ENCODE data around the gene PDE8B.

PDE8B gene

GRCh38 chr5:77230727-77231470 lies 20.4 kb downstream of the PDE8B start:
- DNase-seq (ENCODE audit: low read depth in 2 of 2) = no peak

- no peak for DNase-seq (ENCODE audit: low read depth in 2 of 2)
These were observed 21.1 kb downstream of the PDE8B start for GRCh38 chr5:77231471-77232138.

- no peak for DNase-seq (ENCODE audit: low read depth in 2 of 2)
These were observed 22.3 kb downstream of the PDE8B start for GRCh38 chr5:77232574-77233358.

DNA sequence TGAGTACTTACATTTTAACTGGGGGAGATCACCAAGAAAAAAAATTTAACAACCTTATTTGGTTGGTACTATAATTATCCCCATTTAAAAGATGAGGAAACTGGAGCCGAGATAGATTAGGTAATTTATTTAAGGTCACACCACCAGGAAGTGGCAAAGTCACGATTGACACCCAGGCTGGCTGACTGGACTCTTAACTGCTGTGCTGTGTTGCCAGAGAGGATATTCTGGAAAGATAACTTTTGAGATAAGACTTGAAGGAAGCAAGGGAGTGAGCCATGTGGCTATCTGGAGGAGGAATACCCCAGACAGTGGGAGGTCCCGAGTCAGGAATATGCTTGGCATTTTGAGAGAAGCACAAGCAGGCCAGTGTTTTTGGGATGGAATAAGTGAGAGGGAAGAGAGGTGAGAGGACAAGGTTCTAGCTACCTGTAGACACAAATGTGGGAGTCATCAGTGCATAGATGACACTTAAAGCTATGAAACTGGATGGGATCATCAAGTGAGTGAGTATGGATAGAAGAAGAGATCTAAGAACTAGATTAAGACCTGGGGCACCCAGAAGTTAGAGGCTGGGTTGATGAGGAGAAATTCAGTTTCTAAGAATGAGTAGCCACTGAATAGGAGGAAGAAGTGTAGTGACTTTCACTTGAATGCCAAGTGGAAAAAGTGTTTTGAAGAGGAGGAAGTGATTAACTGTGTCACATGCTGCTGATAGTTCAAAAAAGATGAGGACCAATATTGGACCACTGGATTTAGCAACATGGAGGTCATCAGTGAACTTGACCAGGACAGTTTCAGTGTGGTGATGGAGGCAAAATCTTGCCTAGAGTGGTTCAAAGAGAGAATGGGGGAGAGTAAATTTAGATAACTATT lies 25.6 kb downstream of the PDE8B start:
- no peak for DNase-seq (ENCODE audit: low read depth in 2 of 2)

DNA sequence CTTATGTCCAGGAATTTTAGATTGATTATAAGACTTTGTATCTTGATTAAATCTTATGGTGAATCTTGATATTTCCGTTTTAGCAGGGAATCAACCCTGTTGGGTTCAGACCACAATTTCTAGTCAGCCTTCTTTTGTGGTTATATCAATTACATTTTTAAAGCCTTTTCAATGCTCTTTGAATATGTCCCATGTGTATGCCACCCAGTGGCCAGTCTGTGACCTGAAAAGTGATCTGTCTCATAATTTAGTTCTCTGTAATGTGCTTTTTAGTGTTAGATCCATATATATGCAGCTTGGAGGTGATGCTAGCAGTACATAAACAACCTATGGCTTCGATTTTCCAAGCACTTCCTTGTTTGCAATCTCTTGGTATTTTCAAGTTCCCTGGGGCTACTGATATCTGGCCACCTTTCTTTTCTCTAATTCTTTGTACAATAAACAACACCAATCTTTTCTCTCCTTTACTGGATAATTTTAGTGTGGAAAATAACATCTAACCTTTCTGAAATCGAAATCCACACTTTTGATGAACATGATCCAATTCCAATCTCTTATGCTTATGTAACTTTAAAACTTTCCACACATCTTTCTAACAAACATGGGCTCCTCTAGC lies 28.8 kb downstream of the PDE8B start:
- no peak for DNase-seq (ENCODE audit: low read depth in 2 of 2)

- no peak for DNase-seq (ENCODE audit: low read depth in 2 of 2)
These were observed 31.0 kb downstream of the PDE8B start for GRCh38 chr5:77241444-77241843.

- no peak for DNase-seq (ENCODE audit: low read depth in 2 of 2)
These were observed 39.0 kb downstream of the PDE8B start for GRCh38 chr5:77249475-77249874.

GRCh38 chr5:77250021-77250420 lies 39.5 kb downstream of the PDE8B start:
- DNase-seq (ENCODE audit: low read depth in 2 of 2) = no peak

GRCh38 chr5:77251921-77252320 lies 41.4 kb downstream of the PDE8B start:
- DNase-seq (ENCODE audit: low read depth in 2 of 2) = no peak

- DNase-seq (ENCODE audit: low read depth in 2 of 2) = no peak
These were observed 45.1 kb downstream of the PDE8B start for GRCh38 chr5:77255617-77256016.

DNA sequence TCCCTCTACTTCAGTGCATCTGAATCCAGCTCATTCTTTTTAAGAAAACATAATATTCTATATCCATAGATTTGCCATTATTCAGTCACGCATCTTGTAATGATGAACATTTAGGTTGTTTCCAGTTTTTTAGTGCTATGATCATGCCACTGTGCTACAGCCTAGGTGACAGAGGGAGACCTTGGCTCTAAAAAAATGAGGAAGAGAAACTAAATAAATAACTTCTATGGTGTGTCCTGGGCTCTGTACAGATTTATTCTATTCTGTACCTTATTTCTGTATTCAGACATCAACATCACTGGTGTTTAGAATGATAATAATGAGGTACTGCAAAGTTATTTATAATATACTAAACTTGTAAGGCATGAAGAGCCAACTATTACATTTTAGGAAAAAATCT lies 45.9 kb downstream of the PDE8B start:
- DNase-seq (ENCODE audit: low read depth in 2 of 2) = no peak

DNA sequence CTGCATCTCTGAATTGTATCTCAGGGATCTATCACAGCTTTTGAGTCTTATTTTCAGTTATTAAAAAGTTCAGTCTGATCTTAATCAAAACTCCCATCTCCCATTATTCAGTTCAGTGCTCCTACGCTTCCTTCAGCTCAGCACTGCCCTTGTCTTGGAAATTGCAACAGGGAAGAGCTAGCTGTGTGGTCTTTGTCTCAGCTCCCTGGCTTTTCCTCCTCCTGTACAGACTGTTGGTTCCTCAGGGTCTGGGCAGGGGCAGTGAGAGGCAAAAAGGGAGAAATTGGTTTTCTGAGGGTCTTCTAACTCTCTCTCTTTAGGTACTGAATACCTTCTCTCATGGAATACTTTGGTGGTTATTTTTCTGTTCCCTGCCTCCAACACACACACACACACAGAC lies 48.2 kb downstream of the PDE8B start:
- no peak for DNase-seq (ENCODE audit: low read depth in 2 of 2)

- no peak for DNase-seq (ENCODE audit: low read depth in 2 of 2)
These were observed 49.0 kb downstream of the PDE8B start for GRCh38 chr5:77259476-77259875.

DNA sequence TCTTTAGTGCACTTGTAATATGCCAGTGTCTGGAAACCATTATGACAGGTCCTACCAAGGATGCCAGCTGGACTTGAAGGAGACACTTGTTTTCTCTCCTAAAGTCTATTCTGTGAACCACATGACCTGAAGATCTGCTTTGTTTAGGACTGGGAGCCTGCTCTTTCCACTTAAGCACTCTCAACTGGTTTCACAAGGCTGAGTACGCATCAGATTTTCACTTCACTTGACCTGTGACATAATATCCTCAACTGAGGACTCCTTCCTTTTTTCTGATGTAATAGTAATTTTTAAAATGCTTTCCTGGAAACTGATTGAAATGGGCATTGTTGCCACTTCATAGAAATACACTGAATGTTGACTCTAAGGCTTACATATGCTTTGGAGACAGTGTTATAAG lies 52.2 kb downstream of the PDE8B start:
- no peak for DNase-seq (ENCODE audit: low read depth in 2 of 2)

GRCh38 chr5:77266291-77266690 lies 55.8 kb downstream of the PDE8B start:
- DNase-seq (ENCODE audit: low read depth in 2 of 2) = no peak

- no peak for DNase-seq (ENCODE audit: low read depth in 2 of 2)
These were observed 57.0 kb downstream of the PDE8B start for GRCh38 chr5:77267496-77267895.

DNA sequence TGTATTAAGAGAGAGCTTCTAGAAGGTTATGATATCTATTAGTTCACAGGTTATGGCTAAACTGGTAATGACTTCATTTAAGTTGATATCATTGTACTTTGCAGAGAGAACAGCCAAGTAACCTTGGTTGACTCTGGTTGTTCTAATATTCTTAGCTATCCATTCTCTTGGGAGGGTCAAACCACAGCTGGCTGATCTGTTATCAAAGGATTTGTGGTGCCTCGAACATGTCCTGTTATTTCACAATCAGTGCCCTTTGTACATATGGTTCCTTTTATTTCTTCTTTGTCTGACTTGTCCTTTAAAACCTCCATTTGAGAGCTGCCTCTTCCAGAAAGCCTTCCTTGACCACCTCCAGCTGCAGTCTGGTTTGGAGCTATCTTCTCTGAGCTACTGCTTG lies 61.7 kb downstream of the PDE8B start:
- no peak for DNase-seq (ENCODE audit: low read depth in 2 of 2)

DNA sequence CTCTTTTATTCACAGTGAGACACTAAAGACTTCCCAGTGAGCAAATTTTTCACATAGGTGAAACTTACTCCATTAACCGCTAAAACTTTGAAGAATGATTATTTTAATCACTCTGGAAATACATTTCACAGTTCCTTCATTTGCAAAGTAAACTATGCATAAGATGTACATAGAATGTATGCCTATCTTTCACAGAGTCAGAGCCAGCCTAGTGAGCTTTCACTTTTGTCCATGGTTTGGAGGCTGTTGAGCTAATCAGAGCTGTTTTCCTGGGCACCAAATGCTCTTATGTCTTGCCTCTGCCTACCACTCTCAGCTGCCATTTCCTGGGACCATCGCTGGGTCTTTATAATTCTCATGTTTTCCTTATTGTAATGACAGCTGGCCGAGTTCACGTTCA lies 67.3 kb downstream of the PDE8B start:
- DNase-seq (ENCODE audit: low read depth in 2 of 2) = no peak

- DNase-seq (ENCODE audit: low read depth in 2 of 2) = no peak
These were observed 69.6 kb downstream of the PDE8B start for GRCh38 chr5:77280036-77280435.

DNA sequence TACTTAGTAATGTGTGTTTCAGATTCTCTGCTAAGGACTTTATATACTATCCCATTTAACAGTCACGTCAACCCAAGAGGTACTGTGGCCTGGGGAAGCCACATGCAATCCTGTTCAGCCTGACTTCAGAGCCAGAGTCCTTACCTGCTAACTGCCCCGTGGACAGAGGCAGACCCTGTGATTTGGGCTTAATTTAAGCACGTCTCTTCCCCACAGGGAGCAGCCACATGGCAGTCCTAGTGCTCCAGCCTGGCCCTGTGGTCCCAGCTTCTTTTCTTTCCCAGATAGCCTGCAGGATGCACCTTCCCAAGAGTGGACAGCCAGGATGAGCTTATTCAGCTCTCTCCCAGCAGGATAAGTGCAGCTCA lies 71.5 kb downstream of the PDE8B start:
- no peak for DNase-seq (ENCODE audit: low read depth in 2 of 2)

DNA sequence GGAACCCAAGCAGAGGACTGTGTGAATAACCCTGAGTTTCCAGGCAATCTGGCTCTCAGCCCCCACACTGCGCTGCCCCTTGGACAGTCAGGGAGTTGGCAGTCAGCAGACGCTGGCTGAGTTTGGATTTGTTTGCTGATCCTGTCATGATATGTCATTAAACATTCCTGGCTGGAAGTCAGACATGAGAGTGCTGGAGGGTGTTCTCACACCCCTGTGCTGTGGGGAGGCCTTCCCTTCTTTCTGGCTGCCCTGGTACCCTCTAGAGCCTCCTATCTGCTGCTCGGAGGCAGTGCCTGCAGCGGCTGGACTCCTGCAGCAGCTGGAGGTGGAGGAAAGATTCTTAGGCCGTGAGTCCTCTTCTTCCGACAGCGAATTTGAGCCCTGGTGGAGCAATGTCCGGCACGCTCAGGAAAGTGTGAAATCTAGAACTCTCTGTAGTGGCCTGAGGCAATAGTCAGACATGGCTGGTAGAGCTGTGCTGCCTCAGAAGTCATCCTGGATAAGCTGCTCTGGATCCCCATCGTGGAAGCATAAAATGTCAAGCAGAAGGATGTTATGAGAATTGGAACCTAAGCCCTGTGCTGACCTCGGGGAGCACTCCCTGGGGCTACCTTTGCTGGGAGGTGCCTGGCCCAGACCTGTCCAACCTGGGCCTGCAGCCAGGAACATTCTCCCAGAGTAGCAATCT lies 72.0 kb downstream of the PDE8B start:
- no peak for DNase-seq (ENCODE audit: low read depth in 2 of 2)
